ENCODE results near the gene KRTAP3-3.

Gene KRTAP3-3

GRCh38 chr17:40953881-40954280 lies 40.1 kb downstream of the KRTAP3-3 start (continued):
- TF ChIP-seq ISL1 (CRISPR knock-in tag; IDR thresholded peaks at IDR 0.05): no peak
- no peak for TF ChIP-seq ZFP3 (CRISPR knock-in tag; IDR thresholded peaks at IDR 0.05)
- no peak for TF ChIP-seq CSDC2 (CRISPR knock-in tag; IDR thresholded peaks at IDR 0.05)

- TF ChIP-seq PPARA (CRISPR knock-in tag; IDR thresholded peaks at IDR 0.05; ENCODE audit: borderline replicate concordance): no peak
- TF ChIP-seq ESRRG (CRISPR knock-in tag; IDR thresholded peaks at IDR 0.05): no peak
- TF ChIP-seq BACH2 (CRISPR knock-in tag; IDR thresholded peaks at IDR 0.05; ENCODE audit: borderline replicate concordance): no peak
- TF ChIP-seq CSDC2 (CRISPR knock-in tag; IDR thresholded peaks at IDR 0.05): no peak
- no peak for TF ChIP-seq ISL1 (CRISPR knock-in tag; IDR thresholded peaks at IDR 0.05)
- no peak for TF ChIP-seq ZC3H10 (CRISPR knock-in tag; IDR thresholded peaks at IDR 0.05)
- TF ChIP-seq ZFP3 (CRISPR knock-in tag; IDR thresholded peaks at IDR 0.05): no peak
- TF ChIP-seq TOX (CRISPR knock-in tag; IDR thresholded peaks at IDR 0.05; ENCODE audit: borderline replicate concordance): no peak
- no peak for TF ChIP-seq ZNF70 (CRISPR knock-in tag; IDR thresholded peaks at IDR 0.05)
- ATAC-seq: no peak
Measured at GRCh38 chr17:40952661-40953060, 41.3 kb downstream of the KRTAP3-3 start.

GRCh38 chr17:40952154-40952553 lies 41.8 kb downstream of the KRTAP3-3 start:
- no peak for ATAC-seq
- no peak for TF ChIP-seq POU6F1 (CRISPR knock-in tag; IDR thresholded peaks at IDR 0.05; ENCODE audit: borderline replicate concordance, low read depth)
- no peak for TF ChIP-seq TCF4 (CRISPR knock-in tag; IDR thresholded peaks at IDR 0.05; ENCODE audit: borderline replicate concordance)
- TF ChIP-seq RARB (CRISPR knock-in tag; IDR thresholded peaks at IDR 0.05): no peak
- no peak for TF ChIP-seq OSR1 (CRISPR knock-in tag; IDR thresholded peaks at IDR 0.05)
- TF ChIP-seq ZNF70 (CRISPR knock-in tag; IDR thresholded peaks at IDR 0.05): no peak
- no peak for TF ChIP-seq CREB5 (CRISPR knock-in tag; IDR thresholded peaks at IDR 0.05; ENCODE audit: low read depth)
- no peak for TF ChIP-seq ZFP30 (CRISPR knock-in tag; IDR thresholded peaks at IDR 0.05)
- TF ChIP-seq ZFP3 (CRISPR knock-in tag; IDR thresholded peaks at IDR 0.05): no peak
- TF ChIP-seq SNAI2 (CRISPR knock-in tag; IDR thresholded peaks at IDR 0.05): no peak
- TF ChIP-seq ISL1 (CRISPR knock-in tag; IDR thresholded peaks at IDR 0.05): no peak
- TF ChIP-seq TSHZ2 (CRISPR knock-in tag; IDR thresholded peaks at IDR 0.05): no peak
- TF ChIP-seq ARNTL (CRISPR knock-in tag; IDR thresholded peaks at IDR 0.05; ENCODE audit: borderline replicate concordance, low read depth): no peak
- no peak for TF ChIP-seq ZNF565 (CRISPR knock-in tag; conservative IDR thresholded peaks at IDR 0.05; ENCODE audit: low read depth)
- no peak for TF ChIP-seq TOX (CRISPR knock-in tag; IDR thresholded peaks at IDR 0.05; ENCODE audit: borderline replicate concordance)
- no peak for TF ChIP-seq CSDC2 (CRISPR knock-in tag; IDR thresholded peaks at IDR 0.05)

- TF ChIP-seq ZNF8 (CRISPR knock-in tag; IDR thresholded peaks at IDR 0.05): no peak
- ATAC-seq: no peak
Measured at GRCh38 chr17:40951011-40951622, 42.8 kb downstream of the KRTAP3-3 start.

GRCh38 chr17:40950176-40950575 lies 43.8 kb downstream of the KRTAP3-3 start:
- TF ChIP-seq ARNTL (CRISPR knock-in tag; IDR thresholded peaks at IDR 0.05; ENCODE audit: borderline replicate concordance, low read depth): no peak
- no peak for TF ChIP-seq PPARA (CRISPR knock-in tag; IDR thresholded peaks at IDR 0.05; ENCODE audit: borderline replicate concordance)
- no peak for TF ChIP-seq BACH2 (CRISPR knock-in tag; IDR thresholded peaks at IDR 0.05; ENCODE audit: borderline replicate concordance)
- TF ChIP-seq ESRRG (CRISPR knock-in tag; IDR thresholded peaks at IDR 0.05): no peak
- no peak for TF ChIP-seq PATZ1 (CRISPR knock-in tag; IDR thresholded peaks at IDR 0.05; ENCODE audit: borderline replicate concordance)
- TF ChIP-seq GLIS3 (CRISPR knock-in tag; IDR thresholded peaks at IDR 0.05): no peak
- TF ChIP-seq SNAI2 (CRISPR knock-in tag; IDR thresholded peaks at IDR 0.05): no peak
- ATAC-seq: no peak
